NCI-H748 treated with DMSO at 0.1 percent for 48 hours (cell line): ENCODE measurements around the gene LAMA5.

Experiments used
- DNase-seq: peaks from one replicate; lab custom pipeline; 2025; lab: John Stamatoyannopoulos, UW

Gene LAMA5

DNA sequence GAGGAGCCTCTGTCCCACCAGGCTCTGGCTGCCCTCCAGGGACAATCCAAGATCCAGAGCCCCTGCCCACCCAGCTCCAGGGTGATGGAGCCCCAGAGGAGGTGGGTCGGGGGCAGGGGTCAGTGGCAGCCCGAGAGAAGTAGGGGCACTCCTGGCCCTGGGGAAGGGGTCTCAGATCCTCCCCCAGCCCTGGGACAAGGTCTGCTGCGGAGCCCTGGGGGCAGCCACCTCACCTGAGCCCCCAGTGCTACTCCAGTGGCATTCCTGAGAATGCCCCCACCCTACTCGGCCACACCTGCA, 2.7 kb upstream of the LAMA5 start:
- no peak for DNase-seq

DNA sequence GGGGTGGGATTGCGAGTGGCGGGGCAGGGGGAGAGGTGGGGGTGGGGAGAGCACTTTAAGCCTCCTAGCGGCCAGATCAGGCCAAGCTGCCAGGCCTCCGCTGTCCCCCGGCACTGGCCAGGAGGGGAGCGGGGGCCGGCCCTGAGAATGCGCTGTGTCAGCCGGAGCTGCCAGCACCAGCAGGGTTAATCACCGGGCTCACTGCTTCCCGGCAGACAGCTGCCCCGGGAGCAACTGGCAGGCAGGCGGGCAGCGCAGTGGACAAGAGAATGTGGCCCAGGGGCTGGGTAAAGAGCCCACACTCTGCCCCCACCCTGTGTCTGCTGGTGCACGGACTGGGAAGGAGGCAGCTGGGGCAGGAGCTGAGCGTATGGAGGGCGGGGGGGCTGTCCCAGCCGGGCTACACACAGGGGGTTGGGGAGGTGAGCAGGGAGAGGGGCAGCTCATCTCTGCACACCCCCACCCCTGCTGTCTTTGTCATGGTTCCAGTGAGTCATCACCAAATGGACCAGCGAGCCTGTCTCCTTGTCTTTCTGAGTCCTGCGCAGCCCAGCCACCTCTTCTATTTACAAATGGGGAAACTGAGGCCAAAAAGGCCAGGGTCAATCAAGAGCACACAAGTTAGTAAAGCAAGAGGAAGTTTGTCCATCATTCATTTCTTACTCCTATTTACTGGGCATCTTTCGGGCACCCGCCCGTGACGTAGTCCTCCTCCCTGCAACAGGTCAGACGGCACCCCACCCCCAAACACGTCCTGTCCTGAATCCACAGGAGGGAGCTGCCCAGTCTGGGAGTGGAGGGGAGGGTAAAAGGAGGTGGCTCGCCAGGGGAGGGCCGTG, 2.1 kb upstream of the LAMA5 start:
- no peak for DNase-seq

DNA sequence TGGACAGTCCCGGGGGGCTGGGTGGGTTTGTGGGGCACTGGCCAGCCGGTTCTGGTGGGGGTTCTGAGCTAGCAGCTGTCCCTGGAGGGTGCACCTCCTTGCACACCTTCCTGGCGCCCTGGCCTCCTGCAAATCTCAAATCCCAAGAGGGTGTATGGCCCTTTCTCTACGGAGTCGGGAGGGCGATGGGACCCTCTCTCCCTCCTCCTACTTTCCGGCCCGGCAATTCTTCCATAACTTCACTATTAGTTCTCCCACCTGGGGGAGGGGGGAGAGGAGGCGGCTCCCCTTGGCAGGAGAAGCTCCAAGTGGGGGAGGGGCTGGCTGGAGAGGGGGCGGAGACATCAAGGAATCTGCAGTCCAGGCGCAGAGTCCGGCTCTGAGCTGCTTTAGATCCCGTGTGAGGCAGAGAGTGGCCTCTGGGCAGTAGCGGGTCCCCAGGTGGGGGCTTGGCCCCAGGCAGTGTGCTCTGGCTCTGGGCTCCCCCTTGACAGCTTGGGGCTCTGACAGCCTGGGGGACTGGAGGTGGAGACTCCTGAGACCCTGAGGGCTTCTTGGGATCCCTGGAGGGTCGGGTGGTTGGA, 1.4 kb upstream of the LAMA5 start:
- DNase-seq: no peak

DNA sequence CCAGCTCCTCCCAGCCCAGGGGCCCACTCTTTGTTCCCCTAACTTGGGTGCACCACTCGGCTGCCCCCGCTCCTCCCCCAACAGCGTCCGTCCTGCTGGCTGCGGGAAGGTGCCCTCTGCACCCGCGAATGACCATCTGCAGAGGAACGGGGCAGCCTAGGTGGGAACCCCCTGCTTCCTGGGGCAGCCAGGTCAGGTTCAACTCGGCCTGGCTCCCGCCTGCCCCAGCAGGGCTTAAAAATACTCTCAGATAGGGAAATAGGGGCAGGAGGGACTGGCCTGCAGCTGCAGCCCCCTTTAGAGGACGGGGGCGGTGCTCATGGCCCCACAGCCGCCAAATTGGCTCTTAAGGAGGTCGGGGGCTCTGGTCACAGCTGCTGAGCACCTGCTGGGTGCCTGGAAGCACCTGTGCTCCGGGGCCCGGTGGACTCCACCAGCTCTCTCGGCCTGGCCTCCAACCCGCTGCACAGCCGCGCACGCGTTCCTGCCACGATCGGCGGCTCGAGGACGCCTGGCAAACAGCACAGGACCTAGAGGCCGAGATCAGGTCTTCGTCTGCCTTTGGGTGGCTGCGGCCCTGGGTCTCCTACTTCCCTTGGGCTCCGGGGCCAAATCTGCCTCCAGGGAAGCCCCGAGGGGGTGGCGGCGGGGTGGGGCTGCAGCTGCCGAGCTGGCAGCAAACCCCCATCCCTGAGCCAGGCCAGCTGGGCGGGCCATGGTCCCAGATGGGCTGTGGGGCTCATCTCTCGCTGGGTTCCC, 700 bp upstream of the LAMA5 start:
- no peak for DNase-seq

DNA sequence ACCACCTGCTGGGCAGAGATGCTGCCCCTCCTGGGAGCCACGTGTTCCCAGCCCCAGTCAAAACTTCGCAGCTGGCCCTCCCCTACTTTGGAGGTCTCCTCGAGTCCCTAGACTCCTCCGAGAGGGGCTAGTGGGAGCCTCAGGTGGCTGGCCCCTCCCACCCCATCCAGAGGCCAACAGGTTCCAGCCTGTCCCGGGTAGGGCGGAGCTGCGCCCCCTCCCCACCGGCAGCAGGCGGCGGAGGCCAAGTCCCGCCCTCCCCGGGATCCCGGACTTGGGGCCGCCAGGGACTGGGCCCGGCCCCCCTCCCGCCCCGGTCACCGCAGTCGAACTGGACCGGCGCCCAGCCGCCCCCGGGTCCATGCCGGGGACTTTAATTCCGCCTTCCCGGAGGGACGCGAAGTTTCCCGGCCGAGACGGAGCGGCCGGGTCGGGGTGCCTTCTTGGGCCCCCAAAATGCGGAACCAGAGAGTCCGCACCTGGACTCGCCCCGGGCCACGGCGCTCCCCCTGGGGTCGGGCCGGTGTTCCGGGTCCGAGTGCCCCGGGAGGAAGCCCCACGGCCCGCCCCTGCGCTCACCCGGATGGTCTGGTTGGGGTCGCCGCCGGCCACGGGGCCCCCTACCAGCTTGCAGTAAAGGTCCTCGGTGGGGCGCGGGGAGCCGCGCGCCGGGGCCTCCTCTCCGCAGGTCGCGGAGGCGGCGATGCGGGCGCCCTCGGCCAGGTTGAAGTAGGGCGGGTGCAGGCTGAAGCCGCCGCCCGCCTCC, 559 bp downstream of the LAMA5 start:
- no peak for DNase-seq

DNA sequence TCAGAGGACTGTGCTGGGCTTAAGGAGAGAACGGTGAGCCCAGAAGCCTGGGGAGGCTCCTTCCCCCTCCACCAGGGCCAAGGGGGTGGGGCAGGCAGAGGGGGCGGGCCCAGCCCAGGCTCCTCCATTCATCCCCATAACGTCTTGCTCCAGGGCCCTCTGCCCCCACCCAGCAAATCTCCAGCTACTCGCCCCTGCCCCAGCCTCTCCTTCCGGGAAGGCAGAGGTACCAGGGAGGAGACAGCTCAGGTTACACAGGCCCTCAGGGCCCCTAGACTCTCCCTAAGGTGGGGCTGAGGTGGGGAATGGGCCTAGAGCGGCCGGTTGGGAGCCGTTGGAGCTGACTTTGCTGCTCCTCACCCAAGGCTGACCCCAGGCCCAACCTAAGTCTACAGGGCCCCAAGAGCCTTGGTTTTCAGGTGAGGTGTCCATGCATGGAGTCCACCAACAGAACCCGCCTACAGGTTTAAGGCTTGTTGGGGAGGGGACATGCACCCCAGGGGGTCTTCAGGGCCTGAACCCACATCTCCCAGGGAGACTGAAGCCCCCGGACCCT, 1.2 kb downstream of the LAMA5 start:
- DNase-seq: no peak

DNA sequence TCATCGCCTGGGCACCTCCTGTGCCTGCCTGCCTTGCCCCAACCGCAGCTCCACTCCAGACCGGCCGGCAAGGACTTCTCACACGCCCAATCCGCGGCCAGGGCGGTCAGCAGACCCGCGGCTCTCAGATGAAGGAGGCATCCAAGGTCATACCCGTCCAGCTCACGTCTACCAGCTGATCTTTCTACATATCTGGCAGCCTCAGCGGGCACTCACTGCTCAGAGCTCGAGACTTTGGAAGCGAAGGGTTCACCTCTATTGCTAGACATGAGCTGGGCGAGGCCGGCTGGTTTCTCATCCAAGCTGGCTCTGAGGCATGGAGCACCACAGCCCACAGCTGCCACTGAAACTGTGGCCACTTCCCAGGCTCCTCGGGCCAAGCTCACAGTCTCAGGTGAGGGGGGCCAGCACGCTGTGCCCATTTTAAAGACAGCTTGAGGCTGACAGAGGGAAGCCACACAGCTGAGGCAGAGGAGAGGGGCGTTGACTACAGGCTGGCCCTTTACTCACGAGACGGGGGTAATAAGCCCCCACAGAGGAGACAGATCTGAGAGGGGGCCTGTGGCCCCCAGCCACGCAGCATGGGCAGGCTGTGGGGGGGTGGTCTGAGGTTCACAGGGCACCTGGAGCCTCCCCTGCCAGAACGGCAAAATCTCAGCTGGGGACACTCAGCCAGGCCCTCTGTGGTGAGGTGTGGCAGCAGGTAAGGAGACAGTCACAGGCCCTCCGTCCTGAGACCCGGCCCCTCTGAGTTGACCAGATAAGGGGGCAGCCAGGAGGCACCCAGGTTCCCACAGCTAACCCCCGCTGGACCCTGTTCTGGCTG, 2.0 kb downstream of the LAMA5 start:
- no peak for DNase-seq

DNA sequence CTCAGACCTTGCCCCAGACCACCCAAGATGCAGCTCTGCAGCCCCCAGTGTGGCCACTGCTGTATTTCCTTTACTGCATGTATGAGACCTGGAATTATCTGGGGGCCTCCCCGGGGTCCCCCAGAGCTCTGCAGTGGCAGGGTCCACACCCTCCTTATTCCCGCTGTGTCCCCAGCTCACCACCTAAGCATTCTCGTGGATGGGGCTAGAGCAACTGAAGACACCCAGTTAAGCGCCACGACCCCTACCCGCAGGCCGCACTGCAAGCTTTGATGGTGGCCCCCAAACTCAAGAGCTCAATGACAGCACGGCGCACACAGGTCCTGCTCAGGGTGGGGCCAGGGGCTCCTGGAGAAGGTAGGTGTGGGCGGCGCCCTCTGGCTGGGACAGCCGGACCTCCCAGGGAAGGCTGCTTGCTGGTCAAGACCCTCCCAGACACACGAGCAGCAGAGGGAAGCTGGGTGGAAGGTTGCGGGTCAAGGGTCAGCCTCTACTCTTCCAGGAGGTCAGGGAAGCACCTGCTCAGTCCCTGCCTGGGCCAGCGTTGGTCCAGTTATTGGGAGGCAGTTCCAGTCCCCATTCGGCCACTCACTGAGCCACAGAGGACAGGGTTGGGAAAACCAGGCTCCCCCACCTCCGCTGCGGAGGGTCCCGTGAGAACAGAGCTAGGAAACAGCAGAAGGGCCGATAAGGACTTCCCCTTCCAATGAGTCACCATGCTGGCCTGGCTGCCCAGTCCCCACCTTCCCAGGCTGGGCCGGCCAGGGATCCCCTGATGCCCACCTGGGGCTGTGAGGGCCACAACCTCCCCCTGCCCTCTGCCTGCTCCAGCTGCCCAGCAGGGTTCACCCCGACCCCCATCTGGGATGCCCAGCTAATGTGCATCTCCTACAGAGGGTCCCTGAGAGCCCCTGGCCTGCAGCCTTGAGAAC, 2.9 kb downstream of the LAMA5 start:
- DNase-seq: no peak

DNA sequence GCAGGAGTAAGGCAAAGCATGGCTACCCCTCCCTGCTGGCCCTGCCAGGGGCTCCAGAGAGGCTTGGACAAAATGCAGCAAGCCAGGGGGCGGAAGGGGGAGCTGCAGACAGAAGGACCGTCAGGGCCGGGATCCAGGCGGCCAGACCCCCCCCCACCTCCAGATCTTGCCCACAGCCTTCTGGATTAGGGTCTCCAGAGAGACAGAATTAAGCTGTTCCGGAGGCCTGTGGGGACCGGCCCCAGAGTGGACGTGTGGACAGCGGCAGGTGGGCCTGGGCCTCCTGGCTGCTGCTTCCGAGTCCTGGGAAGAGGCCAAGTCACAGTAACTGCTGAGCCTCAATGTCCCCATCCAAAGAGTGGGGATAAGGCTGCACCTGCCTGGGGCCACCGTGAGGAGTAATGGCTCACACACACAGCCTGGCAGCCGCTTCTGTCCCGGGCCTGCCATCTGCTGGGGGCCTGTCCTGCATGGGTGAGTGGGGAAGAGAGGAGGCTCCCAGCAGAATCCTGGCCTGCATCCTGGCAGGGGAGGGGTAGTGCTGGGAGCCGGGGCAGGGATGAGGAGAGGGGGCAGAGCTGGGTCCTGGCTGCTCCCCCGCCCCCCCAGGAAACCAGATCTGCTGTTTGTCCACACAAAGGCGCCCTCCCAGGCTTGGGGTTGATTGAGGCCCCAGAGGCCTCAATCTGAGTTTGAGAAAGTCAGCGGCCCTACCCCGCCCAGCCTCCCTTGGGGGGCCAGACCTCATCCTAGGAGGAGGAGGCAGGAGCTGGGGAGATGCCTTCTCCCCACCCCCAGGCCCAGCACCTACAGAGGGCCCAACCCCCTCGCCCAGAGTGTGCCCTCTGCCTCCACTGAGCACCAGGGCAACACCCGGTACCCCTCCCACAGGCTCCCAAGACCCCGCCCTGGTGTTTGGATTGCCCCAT, 3.9 kb downstream of the LAMA5 start:
- DNase-seq: no peak

DNA sequence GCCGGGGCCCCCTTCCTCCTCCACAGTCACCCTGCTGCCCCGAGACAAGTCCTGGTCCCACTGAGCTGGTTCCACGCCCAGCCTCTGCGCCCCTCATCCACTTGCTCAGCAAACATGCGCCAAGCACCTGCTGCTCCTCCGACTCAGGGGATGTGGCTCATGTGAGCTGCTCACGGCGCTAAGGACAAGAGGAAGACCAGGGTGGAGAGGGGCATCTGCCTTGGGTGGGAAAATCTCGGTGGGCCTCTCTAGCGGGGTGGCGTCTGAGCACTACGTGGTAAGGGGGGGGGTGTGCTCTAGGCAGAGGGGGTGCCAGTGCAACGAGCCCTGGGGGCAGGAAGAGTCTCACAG, 4.5 kb downstream of the LAMA5 start:
- no peak for DNase-seq

DNA sequence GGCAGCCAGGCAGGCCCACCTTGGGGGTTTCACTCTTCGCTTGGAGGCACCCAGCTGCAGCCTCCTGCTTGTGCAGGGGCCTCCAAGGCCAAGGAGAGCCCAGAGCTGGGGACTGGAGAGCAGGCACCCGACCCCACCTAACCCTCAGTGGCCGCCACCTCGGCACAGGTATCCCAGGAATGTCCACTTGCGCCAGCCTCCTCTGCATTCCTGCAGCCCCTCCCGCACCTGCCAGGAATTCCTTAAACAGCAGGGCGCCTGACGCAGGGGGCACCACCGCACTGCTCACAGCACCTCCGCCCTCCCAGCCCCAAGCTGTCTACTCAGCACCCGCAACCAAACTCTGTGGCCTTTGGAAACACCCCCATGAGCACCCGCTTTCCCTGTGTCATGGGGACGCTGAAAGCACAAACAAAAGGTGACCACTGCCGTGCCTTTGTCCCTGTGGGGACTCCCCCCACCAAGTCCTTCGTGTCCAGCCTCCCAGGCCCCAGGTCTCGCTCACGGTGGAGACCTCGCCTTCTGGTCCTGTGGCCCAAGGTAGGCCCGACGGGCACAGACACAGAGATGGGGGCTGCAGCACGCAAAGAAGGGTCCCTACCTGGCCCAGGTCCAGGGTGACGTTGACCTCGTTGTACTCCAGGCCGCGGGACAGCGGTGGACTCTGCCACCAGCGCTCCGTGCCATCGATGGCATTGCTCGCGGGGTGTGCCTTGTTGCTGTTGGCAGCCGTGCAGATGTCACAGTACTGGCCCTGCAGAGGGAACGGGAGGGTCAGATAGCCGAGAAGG, 5.1 kb downstream of the LAMA5 start:
- DNase-seq: no peak

DNA sequence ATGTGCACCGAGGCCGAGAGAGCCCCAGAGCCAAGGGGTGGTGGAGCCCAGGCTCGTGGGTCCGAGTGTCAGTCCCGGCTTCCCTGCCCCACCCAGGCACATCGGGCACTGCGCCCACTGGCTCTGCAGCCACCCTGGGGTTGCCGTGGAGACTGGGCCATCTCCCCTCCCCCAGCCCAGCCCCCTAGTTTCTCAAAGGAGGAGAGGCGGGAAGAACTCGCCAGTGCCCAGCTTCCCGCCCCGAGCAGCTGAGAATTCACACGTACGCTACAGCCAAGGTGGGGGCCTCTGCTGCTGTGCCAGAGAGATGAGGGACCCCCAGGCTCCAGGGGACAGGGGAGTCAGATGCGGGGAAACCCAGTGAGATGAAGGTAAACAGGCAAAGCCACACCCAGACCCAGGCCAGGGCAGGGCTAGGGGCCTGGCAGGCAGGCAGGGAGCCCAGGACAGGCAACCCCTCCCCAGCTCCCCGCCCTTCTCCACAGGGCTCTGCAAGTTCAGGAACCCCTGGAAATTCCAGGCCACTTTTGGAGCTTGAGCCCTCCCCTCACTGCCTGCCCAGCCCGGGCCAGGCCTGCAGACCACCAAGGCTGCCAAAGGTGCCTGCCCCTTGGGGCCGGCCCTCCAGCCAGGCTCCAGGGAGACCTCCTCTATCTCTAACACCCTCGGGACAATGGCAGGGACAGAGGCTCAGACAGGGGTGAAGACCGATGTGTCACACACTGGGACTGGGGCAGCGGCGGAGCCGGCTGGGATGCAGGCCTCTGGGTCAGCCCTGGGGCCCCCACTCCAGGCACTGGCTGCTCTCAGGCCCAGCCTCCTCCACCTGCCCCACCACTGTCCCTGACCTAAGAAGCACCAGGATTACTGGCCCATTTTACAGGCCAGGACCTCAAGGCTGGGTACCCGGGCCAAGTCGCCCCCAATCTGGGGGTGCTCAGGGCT, 6.0 kb downstream of the LAMA5 start:
- DNase-seq: no peak

DNA sequence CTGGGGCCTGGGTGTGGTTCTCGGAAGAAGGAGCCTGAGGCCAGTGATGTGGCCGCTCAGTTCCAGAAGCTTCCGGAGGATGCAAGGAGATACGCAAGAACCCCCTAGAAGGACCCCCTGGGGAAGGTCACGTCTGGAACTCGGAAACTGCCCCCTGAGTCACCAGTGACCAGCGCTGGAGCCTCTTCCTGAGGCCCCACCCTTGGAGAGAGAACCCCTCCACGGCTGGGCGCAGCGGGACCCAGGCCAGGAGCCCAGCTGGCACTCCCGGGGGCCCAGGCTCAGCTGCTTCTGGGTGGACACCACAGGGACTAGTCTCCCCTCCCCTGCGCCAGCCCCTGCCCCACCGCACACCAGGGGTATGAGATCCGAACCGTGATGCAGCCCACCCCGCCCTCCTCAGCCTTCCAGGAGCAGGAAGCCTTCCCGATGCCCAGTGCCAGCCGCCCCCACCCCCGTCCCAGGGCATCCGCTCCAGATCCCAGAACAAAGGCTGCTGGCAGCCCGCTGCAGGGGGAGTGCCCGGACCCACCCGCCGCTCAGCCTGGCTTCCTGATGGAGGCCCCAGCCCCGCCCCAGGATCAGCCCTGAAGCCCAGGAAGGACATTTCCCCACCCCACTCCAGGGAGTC, 7.5 kb downstream of the LAMA5 start:
- DNase-seq: no peak

DNA sequence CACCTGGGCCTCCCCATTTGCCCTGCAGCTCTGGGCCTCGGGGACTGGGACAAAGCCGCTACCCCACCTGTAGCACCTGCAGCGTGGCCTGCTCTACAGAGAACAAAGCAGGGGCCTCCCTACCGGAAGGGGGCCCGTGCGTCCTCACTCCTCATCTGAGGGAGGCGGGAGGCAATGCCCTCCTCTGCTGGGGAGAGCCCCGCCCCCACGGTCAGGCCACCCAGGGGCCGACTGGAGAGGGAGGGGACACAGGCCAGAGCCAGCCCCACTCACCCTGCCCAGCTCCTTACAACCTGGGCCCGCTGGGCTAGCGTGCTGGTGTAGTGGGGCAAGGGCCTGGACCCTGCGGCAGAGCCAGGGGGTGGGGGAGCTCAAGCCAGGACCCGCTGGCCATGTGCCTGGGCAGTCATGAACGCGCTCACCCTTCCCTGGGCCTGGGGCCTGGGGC, 8.0 kb downstream of the LAMA5 start:
- DNase-seq: no peak

DNA sequence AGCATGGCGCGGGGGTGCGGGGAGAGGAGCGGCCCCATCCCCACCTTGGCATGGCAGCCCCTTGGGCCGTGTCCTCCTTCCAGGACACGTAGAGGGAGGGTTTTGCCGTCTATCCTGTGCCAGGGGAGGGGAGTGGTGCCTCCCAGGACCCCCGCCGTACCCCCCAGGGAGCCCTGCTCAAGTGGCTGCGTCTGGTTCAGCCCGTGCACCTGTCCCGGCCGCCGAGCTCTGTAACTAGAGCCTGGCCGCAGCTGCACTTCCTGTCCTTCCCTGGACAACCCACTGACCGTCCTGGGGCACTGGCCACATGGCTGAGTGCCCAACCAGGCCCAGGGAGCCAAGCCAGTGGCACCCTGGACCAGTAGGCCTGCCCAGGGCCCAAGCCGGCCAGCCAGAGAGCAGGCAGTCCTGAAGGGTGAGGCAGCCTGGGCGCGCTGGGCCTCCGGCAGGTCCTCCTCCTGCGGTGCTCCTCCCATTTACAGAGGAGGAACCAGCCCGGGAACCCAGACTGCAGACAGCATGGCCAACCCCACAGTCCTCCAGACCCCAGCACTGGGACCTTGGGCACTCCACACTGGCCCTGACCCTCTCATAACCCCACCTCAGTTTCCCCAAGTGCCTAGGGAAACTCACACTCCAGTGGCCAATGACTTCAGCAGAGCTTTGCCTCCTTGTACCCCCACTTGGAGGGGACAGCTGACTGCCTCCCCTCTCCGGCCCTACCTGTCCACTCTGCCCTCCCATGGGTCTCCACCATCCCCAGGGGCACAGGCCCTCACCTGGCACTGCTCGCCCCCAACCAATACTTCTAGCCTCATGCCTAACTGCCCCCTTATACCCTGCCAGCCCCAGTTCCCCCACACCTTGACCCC, 8.7 kb downstream of the LAMA5 start:
- no peak for DNase-seq

DNA sequence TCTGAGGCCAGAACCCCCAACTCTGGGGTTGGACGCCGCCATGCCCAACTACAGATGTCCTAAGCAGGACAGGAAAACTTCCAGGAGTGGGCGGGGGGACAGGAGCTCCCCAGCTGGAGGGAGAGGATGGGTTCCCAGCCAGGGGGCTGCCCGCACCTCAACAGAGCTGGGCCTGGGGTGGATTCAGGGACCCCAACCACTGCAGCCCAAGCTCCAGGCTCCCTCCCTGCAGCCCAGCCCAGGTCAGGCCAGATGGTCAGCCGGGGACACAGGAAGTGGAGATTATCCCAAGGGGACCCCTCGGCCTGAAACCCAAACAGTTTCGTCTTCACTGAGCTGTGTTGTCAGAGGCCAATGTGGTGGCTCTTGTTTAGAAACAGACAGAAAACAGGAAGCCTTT, 9.4 kb downstream of the LAMA5 start:
- no peak for DNase-seq
